Right lung (tissue), 5 donors: ENCODE measurements around the gene TNS1. TPM values are rescaled to one million over a fixed set of nuclear protein-coding genes. Genes with fewer than 3 reads are reported as not detected.

Experiments used
- DNase-seq, 2 donors: peaks; one replicate each; pipeline ENCODE4 v3.0.0-alpha.2; 2013
- polyA plus RNA-seq, 5 donors: library from polyadenylated mRNA; unstranded; fragments of 120-200 nt; gene quantifications; one replicate each; pipeline versions ENCODE4 v1.2.1 to v1.2.3, GENCODE V29; 2013; ENCODE audit warnings: inconsistent platforms in 1 of 5, low replicate concordance in 1 of 5; ENCODE audit not compliant: insufficient read length in 5 of 5, insufficient read depth in 1 of 5

Gene TNS1
- polyA plus RNA-seq, 5 donors, result 113 to 196 (median 125) TPM

DNA sequence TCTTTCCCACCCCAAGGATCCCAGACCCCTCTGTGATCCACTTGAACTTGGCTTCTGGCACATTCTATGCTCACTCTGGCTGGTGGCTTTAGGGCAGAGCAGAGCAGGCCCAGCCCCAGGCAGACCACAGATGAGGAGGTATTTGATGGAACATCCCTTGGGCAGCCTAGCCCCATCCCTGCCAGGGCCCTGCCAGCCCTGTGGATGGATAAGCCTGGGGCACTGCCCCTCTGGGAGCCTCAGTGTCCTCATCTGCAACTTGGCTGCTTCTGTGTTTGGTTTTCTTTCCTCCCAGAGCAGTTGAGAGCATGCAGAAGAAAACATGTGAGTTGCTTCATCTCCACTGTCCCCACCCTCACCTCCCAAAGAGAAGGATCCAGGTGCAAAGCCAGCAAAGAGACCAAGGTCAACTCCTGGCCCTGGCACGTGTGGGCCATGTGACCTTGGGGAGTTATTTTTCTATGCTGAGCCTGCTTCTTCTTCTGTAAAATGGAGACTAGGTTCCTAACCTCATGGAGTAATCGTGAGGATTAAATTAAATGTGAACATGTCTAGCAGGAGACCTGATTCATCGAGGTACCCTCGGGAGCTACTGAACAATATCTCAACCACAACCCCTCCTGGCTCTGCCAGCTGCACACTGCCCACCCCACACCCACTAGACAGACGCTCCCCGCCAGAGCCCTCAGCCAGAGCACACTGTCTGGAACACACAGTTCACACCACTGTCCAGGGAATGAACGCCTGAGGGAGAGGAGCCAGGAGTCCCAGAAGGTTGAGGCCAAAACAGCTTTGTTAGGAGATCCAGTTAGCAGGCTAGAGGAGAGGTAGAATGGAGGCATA, 14.6 kb upstream of the TNS1 start:
- DNase-seq, result no peak

DNA sequence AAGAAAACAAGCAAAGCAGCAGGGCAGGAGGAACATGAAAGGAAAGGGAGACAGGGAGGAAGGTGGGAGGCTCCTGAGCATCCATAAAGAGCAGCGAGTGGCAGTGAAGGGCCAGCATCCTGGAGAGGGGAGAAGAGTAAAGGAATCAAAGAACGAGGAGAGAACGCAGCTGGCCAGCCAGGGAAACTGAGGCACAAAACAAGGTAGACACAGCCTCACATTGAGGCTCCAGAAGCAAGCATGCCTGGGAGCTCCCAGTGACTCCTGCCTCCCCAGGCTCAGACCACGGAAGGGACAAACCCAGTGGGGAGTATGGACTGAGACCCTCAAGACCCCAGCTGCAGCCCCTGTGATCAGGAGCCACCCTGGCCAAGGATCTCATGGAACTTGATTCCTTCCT, 14.0 kb upstream of the TNS1 start:
- no peak for DNase-seq

DNA sequence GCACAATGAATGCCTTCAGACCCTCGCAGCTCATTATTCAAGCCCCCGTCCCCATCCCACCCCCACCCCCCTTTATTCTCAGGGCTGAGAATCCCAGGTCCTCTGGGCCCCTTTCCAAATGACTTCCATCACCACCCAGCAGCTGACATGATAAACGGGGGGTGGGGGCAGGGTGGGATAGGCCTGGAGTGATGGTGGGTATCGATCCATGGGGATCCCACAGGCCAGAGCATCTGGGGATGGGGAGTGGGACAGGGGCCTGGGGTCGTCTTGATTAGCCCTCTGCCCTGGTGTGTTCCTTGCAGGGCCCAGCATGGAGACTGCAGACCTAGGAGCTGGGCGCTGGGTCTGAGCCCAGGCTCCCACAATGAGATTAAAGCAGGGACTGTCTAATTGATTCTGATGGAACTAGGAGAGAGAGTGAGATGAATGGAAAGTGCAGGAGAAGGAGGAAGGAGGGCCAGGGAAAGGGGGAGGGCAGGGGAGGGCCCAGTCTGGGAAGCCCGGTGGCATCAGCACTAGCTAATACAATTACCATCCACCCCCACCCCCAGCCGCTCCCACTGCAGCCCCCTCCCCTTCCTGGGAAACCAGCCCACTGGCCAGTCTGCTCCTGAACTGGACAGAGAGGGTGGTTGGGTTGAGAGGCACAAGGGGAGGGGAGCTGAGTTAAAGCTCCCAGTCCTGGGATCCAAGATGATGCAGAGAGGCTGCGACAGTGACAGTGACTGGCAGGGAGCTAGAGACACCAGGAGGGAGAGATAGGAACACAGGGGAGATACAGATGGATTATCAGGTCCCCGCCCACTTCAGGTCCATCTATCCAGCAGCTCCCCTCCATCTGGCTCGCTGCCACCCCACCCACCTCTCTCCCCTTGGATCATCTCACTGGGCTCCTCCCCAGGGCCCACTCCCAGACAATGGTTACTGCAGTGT, 13.1 kb upstream of the TNS1 start:
- DNase-seq, result no peak

DNA sequence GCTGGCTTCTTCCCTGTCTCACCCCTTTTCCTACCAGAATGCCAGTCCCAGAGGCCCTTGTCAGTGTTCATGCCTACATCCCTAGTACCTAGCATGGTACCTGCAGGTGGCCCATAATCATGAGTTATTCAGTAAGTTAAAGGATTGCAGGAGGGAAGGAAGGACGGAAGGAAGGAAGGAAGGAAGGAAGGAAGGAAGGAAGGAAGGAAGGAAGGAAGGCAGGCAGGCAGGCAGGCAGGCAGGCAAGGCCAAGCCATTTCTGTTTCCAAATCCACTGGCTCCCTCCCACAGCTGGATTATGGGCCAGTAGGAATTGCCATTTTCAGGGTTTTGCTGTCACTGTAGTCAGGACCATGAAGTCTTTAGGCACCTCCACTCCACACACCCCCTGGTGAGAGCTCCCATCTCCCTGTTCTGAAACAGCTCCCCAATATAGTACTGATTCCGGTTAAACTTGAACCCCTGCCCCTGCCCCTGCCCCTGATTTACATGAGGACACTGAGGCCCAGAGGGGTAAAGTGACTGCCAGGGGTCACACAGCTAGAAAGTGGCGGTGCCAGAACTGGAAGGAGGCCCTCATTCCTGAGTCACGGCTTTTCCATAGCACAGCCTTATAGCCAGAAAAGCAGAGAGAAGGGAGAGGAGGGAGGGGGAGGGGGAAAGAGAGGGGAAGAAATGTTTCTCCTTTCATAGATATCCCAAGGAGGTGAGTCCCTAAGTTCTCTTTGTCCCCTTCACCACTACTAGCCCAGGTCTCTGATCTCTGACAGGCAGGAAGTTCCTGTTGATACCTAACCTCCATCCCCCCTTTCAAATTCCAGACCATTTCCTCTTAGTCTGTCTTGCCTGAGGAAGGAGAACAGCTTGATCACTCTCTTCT, 12.2 kb upstream of the TNS1 start:
- no peak for DNase-seq

DNA sequence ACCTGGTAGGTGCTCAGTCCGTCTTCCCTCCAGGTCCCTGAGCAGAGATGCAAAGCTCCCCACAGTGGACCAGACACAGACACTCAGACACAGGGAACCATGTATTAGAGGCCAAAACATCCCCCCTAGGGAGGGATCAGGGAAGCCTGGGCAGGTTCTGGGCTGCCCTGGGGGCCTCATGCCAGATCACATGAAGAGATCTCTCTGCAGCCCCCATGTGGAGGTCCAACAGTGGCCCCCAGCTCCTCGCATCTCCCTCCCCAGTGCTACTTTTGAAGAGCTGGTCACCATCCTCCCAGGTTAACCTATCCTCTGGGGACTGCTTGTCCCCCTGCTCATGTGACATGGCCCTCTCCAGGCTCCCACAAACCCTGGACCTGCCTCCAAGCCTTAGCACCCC, 10.5 kb upstream of the TNS1 start:
- DNase-seq, result no peak

DNA sequence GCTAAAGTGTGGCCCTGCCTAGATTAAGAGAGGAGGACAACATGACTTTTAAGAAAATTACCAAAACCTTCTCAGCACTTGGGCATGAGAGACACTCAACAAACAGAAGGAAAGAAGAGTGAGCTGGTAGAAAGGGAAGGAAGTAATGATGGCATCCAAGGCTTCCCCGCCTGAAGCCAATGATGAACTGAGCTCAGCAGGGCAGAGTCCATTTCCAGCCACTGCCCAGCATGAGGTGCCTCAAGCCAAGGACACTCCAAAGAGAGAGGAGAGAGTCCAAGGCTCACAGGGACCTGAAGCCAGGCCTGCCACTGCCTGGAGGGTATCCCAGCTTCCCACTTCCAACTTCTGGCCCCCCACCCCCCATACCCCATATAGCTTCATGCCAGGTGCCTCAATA, 9.5 kb upstream of the TNS1 start:
- DNase-seq, result no peak

DNA sequence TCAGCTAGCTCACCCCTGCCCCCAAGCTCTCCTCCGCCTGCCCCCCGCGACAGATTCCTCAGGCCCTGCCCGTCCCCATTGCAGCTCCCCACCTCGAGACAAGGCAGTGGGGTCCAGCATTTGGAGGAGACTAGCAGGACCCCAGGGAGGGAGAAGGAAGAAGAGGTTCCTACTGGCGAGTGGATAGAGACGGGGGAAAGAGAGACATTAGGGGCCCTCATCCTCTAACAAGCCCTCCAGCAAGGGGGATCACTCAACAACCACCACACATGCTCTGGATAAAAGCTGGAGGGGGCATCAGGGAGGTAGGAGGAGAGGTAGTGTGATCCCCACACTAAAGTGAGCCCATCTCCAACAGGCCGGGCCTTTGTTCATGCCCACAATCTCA, 8.9 kb upstream of the TNS1 start:
- DNase-seq, result no peak

DNA sequence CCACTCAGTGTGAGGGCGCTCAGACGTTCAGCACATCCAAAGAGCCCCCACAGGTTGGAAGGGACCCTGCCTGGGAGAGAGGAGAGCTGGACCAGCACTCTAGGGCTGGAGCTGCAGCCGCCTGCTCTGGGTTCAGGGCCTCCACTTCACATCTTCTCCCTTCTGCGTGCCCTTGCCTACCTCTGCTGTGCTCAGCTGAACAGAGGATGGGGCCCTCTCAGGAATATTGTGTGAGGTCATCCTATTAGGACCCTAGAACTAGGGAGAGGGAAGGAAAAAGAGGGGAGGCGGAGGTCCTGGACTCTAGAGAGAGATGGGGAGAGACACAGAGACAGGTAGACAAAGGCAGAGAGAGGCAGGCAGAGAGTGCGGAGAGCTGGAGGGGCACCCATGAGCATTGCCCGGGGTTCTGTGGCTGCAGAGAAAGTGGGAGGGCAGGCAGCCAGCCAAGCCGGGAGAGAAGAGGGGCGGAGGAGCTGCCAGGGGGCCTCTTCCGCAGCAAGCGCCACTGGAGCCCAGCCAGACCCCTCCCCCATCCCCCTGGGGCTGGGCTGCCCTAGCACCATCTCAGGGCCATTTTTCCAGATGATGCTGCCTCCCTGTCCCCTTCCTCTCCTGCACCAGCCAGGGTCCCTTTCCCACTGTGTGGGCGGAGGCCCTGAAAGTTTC, 8.3 kb upstream of the TNS1 start:
- DNase-seq, result no peak

DNA sequence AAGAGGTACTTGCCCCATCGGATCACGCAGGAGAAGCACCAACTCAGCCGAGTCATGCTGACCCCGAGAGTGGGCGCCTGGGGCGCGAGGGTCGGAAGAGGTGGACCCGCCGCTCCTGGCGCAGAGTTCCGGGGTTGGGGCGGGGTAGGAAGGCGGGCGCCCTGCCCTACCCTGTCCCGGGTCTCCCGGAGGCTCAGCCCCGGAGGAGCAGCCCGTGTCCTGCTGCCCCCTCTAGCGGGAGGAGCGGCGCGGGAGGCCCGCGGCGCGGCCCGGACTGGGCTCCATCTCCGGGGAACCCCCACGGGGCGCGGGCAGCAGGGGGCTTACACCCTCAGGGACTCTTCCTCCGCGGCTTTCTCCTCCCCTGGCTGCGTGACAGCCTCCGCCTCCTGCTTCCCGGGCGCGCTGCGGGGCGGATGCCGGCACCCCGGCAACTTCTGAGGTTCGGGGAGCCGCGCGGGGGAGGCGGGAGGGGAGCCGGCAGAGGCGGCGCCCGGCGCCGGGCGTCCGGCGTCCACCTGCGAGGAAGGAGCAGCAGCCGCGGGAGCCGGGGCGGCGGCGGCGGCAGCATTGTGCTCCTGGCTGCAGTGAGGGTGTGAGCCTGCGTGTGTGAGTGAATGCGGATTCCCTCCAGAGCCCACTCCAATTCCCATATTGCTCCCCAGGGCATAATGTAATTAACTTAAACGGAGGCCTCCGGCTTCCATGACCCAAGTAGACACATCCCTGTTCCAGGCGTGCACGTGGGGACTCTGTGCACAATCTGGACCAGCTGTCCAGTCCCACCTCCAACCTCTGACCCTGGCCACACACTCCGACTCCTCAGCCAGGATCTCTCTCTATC, 7.6 kb upstream of the TNS1 start:
- no peak for DNase-seq

DNA sequence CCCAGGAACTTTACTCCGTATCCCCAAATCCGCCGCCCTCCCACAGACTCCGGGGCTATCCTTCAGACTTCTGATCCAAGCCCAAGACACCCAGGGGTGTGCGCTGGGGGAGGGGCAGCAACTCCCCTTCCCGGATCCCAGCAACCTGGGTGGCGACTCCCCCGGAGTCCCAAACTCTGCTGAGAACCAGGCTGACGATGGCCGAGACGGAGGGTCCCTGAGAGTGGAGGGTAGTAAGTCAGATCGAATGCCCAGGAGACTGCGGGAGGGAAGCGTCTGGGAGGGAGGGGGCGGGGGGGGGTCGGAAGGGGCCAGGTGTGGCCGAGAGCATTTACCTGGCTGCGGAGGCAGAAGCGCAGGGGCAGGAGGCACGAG, 7.0 kb upstream of the TNS1 start:
- DNase-seq, result no peak

DNA sequence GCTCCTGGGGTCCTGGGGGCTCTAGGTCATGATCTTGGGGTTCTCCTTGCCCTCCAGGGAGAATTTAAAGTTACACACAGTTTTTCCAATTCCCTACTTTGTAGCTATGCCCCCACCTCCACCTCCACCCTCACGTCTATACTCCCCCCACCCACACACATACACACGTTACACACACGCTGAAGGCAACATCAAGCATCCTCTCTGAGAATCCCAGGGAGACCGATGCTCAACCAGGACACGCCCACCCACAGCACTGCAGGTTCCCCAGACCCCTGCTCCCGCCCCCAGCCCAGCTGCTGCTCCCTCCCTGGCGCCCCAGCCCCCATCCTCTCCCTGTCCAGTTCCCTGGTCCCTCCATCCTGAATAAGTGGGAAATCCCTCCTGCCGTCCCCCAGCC, 6.4 kb upstream of the TNS1 start:
- DNase-seq, result no peak

DNA sequence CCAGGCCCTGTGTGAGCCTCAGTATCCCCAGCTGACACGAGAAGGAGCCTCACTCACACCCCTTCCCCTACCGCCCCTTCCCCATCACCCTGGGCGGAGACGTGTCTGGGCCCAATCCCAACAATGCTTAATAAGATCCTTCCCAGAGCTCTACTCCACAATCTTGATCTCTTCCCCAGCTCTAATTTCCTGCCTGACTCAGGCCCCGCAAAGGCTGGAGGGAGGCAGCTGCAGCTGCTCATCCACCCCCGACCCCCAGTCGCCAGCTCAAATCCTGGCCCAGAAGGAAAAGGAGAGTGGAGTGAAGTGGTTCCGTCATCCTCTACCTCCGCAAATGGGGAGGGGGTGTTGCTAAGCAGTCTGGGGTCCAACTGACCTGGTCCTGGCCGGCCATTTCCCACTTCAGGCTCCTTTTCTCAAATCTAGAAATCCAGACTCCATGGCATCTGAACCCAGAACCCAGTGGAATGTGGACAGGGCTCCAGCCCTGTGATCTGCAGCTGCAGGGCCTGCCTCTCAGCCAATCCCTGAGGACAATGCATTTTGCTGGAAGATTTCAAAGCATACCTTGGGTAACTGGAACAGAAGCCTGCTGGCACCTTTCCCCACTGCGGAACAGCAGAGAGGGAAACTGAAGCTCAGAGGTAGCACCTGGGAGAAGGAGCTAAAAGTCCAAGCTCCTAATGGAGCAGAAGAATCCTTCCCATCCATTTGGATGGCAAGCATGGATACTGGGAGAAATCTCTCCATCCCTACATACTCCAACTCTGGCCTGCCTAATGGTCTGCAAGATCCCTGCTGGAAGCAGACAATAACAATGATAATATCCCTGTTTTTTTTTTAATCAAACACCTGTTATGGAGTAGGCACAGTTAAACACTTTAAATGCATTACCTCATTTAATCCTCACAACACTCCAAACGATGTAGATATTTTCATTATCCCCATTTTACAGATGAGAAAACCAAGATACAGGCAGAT, 5.6 kb upstream of the TNS1 start:
- DNase-seq, result no peak

DNA sequence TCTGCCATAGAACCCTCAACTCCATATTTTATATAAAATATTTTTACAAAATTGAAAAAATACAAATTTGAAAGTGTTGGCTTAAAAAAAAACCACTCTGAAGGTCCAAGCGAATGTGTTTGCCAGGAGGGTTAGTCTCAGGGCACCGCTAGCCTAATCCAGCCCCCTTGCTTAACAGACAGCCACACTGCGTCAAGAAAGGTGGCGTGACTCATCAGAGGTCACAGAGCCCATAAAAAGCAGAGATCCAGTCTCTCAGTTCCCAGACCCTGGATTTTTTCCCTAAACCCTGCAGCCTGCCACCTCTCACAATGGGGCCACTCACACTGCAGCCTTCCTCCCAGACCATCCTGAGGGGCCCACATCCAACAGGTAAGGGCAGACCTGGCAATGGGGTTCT, 3.9 kb upstream of the TNS1 start:
- DNase-seq, result no peak

DNA sequence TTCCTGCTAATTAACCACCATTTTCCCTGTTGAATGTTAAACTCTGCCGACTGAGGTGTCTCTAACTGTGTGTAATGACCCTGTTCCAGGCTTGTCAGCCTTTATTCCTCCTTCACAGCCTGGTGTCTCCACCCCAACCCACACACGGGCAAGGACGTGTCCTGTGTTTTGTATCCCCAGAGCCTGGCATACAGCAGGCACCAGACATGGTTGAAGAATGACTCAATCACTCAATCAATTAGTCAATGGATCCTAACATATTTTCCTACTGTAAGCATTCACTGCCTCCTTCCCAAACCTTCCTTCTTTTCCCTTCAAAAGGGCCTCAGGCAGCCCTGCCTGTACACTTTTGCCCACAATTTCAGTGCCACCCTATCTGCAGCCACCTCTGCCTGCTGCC, 2.7 kb upstream of the TNS1 start:
- DNase-seq, result no peak

DNA sequence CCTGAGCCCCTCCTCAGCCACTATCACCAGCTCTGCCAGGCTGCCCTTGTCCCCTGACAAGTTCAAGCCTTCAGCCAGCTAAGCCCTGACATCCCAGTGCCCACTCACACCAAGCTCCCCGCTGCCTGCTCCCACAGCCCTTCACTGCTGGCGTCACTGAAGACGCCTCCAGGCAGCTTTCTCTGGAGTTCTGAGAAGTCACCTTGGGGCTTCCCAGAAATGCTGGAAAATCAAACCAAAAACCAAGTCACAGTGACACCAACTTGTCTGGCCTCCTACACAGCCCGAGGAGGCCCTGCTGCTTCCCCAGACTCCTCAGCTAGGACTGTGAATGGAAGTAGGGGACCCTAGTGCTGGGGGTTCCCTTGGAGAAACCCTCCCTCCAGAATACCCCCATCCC, 2.2 kb upstream of the TNS1 start:
- no peak for DNase-seq

DNA sequence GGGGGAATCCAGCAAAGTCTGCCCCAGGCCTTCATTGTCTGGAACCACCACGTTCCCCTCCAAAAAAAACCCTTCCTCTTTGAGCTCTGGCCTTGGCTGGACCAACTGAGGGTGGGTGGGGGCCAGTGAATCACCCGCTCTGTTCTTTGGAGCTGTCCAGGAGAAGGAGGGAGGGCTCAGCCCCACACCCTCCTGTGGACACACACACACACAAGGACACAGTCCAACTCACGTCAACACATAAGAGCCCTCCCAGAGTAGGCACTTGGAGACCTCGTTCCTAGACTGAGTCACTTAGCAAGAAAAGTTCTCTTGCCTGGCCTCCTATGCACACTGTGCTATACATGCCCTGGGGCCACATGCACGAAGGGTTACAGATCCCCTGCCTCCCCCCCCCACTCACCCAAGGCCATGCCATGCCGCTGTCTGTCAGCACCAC, 1.2 kb upstream of the TNS1 start:
- DNase-seq, result no peak

DNA sequence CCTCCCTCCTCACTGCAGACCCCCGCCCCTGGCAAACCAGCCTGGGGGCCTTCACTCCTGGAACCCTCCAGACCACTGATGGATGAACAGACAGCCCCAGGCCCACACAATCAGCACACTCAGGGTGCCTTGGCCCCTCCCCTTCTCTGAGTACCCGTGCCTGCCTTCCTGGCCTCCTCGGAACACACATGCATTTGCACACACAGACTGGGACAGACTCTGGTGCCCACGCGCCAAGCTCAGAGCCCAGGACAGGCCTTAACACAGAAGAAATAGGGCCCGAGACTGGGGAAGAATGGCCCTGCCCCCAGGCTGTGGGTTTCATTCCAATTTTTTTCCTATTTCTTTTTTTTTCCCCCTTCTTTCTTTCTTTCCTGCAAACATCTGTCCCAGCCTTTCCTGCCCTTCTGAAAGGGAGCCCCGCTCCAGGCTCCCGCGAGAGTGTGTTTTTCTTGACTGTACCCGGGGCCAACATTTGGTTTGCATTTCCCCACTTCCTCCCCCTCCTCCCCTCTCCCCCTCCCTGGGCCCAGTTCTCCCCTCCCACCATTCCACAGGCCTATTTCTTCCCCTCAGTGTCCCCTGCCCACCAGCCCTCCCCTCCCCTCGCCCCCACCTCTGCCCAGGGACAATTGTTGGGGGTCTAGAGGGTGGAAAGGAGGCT, 618 bp upstream of the TNS1 start:
- peak; percentile 69 for DNase-seq

DNA sequence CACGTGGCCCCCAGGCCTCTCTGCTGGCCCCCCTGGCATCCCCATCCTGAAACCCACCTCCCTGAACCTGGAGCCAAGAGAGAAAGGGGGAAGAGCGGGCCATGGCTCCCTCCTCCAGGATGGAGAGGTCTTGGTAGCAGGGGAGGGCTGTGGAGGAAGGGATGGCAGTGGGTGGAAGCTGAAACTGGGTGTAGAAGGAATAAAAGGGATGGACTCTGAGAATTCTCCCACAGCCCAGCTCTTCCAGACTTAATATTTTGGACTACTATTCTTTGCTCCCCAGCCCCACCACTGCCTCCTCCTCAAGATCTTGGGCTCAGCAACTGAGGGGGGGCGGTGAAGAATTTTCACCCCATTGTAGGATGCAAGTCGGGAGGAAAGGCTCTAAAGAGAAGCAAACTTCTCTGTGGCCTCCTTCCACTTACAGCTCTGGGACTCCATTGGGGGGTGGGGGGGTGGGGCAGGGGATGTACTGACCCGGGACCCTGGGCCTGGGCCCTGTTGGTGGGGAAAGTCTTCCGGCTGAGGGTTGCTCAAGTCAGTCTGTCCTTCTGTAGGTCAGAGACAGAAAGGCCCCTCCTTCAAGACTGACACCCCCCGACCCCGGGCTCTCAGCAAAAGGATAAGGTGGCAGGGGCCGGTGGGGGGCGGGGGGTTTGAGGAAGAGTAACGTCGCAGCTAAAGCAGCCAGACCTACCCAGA, 501 bp downstream of the TNS1 start:
- no peak for DNase-seq
